Middle frontal gyrus (tissue), 1 donor: ENCODE data around the gene SCD.
"Not testable (repeated sequence)": the region's sequence is repeated elsewhere in the genome, so short reads cannot be mapped to it uniquely, and the experiment has no call there.

Experiments used
- DNase-seq: peaks from one replicate; pipeline ENCODE4 v3.0.0-alpha.2; 2015; ENCODE audit warnings: low spot score; ENCODE audit errors: extremely low spot score

SCD gene

DNA sequence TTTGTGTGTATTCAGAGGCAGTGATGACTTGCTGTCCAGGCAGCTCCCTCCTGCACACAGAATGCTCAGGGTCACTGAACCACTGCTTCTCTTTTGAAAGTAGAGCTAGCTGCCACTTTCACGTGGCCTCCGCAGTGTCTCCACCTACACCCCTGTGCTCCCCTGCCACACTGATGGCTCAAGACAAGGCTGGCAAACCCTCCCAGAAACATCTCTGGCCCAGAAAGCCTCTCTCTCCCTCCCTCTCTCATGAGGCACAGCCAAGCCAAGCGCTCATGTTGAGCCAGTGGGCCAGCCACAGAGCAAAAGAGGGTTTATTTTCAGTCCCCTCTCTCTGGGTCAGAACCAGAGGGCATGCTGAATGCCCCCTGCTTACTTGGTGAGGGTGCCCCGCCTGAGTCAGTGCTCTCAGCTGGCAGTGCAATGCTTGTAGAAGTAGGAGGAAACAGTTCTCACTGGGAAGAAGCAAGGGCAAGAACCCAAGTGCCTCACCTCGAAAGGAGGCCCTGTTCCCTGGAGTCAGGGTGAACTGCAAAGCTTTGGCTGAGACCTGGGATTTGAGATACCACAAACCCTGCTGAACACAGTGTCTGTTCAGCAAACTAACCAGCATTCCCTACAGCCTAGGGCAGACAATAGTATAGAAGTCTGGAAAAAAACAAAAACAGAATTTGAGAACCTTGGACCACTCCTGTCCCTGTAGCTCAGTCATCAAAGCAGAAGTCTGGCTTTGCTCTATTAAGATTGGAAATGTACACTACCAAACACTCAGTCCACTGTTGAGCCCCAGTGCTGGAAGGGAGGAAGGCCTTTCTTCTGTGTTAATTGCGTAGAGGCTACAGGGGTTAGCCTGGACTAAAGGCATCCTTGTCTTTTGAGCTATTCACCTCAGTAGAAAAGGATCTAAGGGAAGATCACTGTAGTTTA lies 15.8 kb downstream of the SCD start:
- no peak for DNase-seq

DNA sequence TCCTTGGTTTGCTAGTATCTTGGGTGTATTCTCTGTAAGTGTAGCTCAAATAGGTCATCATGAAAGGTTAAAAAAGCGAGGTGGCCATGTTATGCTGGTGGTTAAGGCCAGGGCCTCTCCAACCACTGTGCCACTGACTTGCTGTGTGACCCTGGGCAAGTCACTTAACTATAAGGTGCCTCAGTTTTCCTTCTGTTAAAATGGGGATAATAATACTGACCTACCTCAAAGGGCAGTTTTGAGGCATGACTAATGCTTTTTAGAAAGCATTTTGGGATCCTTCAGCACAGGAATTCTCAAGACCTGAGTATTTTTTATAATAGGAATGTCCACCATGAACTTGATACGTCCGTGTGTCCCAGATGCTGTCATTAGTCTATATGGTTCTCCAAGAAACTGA lies 17.1 kb downstream of the SCD start:
- no peak for DNase-seq

DNA sequence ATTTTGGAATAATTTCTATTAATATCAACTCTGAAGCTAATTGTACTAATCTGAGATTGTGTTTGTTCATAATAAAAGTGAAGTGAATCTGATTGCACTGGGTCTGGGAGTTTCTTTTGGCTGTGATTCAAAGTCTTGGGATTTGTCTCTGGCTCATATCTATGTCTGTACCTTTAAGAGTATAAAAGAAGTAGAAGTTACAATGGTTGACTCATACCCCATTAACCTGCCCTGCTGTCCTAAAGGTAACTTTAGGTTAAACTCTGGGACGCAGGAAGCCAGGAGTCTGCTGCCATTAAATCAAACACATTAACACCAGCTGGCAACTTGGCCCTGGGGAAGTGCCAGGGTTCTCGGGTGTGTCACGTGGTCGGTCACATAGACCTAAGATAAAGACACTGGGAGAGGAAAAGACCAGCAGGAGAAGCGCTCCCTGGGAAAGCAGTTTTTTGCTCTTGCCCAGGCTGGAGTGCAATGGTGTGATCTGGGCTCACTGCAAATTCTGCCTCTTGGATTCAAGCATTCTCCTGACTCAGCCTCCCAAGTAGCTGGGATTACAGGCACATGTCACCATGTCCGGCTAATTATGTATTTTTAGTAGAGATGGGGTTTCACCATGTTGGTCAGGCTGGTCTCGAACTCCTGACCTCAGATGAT lies 17.8 kb downstream of the SCD start:
- no peak for DNase-seq

DNA sequence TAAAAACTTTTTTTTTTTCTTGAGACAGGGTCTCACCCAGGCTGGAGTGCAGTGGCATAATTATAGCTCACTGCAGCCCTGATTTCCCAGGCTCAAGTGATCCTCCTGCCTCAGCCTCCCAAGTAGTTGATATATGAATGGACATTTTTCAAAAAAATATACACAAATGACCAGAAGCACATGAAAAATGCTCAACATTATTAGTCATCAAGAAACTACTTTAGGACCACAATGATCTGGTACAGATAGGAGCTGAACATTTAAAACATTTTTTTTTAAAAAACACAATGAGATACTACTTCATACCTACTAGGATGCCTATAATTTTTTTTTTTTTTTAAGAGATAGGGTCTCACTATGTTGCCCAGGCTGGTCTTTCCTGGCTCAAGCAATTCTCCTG lies 21.7 kb downstream of the SCD start:
- no peak for DNase-seq

DNA sequence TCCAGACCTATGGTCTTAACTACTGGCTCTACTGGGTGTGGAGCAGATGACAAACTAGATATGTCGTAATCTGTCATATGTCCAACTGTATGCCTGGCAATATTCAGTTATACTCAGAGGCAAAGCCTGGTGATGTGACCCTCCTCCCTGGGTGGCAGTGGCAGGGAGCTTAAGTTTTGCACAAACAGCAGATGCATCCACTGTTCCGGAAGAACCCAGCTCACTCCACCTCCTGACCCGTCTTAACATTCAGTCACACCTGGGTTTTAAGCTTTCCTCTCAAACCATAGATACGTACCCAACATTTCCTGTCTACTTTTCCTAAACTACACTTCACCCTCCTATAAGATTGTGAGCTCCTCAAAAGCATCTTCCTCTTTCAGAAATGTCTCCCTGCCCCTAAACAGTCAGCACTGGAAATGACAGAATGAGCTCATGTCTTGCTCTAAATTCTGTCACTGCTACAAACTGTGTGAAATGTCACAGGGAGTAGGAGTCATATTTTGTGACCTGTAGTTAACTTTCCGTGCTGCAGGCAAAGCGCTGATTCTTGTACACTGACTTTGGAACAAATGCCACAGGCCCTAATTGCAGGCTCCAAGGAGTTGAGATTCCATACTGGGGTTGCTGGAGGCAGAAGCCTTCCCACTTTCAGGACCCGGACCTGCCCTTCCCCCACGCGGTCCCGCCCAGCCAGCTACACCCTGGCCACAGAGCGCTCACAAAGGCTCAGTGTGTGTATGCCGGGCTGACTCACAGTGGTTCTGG lies 23.9 kb downstream of the SCD start:
- peak; percentile 54 for DNase-seq

DNA sequence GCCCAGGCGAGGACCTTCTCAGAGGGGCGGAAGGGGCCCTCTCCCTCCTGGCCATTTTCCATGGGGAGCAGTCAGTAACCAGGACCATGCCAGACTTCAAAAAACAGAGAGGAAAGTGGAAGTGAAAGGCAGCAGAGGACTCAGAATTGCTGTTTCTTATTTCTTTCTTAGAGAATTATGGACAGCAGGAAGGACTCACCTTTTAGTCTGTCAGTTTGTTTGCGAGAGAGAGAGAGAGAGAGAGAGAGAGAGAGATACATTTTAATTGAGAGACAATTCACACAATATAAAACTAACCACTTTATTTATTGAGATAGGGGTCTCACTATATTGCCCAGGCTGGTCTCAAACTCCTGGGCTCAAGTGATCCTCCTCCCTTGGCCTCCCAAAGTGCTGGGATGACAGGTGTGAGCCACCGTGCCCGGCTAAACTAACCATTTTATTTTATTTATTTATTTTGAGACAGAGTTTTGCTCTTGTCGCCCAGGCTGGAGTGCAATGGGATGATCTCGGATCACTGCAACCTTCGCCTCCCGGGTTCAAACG lies 24.5 kb downstream of the SCD start:
- DNase-seq = no peak

DNA sequence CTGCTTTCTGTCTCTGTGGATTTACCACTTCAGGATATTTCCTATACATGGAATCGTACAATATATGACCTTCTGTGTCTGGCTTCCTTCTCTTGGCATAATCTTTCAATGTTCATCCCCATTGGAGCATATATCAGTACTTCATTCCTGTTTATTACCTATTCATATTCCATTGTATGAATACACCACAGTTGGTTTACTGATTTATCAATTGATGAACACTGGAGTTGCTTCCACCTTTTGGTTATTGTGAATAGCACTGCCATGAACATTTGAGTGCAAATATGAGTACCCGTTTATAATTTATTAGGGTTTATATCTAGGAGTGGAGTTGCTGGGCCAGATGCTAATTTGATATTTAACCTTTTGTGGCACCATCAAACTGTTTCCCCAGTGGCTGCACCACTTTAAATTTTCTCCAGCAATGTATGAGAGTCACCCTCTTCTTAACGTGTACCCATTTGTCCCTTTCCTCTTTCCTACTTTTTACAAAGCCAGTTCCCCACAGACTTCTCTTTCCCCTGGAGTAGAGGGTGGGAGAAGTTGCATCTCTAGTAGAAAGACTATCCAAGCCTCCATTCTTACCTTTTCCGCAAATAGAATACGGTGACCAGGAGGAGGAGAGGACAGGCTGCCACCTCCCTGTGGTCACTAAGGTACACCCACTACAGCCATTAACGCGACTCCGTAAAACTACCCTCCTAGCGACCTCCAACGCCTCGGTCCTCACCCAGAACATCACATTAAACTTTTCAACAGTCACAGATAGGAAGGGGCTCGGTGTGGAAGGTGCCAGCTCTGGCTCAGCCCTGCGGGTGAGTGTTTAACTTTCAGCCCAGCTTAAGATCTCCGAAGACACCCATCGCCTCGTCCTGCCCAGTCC lies 25.6 kb downstream of the SCD start:
- DNase-seq = no peak

DNA sequence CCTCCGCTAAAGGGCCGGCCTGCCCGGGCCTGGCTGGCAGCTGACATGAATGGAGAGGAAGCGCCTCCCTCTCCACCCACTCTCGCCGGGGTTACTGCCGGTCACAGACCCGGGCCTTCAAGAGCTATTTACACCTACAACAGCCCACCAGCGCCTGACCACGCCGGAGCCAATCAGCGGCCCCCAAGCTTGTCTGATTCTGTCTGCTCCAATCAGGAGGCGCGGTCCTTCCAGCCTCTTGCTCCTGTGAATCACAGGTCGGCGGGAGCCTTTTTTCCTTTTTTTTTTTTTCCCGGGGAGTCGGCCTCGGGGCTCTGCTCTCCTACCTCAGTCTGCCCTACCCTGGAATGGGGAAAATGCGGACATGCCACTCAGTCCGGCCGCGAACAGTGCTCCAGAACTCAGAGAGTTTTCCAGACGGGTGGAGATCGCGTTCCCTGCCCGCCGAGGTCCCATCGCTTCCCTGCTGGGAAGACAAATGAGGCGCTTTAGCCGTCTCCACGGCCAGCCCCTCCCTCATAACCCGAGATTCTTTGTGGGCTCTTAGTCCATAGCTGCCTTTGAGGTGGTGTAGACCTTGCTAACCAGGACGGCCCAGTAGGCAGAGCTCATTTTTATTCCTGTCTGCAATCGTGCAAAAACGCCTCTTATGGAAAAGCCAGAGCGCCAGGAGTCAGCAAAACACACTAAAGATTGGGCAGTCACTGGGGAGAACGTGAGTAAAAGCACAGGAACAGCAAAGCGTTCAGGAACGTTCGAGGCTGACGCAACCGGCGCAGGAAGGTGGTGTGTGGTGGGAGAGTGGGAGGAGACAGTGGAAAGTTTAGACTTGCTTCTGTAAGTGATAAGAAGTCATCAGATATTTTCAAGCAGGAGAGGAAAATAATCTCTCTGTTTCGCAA lies 26.5 kb downstream of the SCD start:
- DNase-seq = peak; percentile 95

DNA sequence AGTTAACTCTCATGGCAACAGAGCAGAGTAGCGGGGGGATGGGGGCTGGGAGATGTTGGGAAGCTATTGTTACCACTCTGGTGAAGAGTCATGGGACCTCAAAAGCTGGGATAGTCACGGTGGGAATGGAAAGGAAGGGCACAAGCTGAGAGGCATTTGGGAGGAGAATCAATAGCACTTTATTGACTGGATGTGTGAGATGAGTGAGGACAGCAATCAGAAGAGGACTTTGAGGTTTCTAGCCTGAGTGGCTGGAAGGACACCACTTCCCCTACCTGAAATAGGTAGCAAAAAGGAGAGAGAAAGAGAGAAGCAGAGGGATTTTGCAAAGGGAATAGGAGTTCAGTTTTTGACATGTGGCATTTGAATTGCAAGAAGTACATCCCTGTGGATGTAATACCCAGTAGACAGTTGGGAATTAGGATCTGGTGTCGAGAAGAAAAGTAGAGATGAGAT lies 27.2 kb downstream of the SCD start:
- no peak for DNase-seq

DNA sequence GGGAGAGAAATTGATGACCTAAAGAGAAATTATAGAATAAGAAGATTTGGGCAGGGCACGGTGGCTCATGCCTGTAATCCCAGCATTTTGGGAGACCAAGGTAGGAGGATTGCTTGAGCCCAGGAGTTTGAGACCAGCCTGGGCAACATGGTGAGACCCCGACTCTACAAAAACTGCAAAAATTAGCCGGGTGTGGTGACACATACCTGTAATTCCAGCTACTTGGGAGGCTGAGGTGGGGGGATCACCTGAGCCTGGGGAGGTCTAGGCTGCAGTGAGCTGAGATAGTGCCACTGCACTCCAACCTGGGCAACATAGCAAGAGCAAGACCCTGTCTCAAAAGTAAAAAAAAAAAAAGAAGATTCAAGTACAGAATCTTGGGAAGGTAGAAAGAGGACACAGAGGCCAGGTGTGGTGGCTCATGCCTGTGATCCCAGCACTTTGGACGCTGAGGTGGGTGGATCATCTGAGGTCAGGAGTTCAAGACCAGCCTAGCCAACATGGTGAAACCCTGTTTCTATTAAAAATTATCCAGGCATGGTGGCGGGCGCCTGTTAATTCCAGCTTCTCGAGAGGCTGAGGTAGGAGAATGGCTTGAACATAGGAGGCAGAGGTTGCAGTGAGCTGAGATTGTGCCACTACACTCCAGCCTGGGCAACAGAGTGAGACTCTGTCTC lies 27.8 kb downstream of the SCD start:
- not testable (repeated sequence) for DNase-seq

DNA sequence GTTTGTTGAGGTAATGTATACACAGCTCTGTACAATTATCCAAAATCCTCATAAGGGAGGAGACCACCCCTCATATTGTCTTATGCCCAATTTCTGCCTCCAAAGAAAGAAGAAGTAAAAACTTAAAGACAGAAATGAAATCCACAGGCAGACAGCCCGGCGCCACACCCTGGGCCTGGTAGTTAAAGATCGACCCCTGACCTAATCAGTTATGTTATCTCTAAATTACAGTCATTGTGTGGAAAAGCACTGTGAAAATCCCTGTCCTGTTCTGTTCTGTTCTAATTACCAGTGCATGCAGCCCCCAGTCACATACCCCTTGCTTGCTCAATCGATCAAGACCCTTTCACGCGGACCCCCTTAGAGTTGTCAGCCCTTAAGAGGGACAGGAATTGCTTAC lies 29.6 kb downstream of the SCD start:
- not testable (repeated sequence) for DNase-seq

DNA sequence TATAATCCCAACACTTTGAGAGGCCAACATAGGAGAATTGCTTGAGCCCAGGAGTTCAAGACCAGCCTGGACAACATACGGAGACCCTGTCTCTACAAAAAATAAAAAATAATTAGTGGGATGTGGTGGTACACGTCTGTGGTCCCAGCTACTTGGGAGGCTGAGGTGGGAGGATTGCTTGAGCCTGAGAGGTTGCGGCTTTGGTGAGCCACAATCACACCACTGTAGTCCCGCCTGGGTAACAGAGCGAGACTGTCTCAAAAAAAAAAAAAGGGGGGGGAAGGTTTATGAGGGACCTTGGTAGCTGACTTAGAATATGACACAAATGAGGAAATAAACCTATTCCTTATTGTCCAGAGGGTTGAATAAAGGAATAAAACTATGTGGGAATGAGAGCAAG lies 30.8 kb downstream of the SCD start:
- DNase-seq = no peak

DNA sequence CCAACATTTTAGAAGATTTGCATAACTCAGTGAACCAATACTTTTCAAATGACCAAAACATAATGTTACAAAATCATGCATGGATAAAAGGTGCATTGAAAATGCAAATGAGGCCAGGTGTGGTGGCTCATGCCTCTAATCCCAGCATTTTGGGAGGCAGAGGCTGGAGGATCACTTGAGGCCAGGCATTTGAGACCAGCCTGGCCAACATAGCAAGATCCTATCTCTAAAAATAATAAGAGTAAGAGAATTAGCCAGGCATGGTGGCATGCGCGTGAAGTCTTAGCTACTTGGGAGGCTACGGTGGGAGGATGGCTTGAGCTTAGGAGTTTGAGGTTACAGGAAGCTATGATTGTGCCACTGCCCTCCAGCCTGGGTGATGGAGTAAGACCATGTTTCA lies 33.4 kb downstream of the SCD start:
- DNase-seq = no peak

DNA sequence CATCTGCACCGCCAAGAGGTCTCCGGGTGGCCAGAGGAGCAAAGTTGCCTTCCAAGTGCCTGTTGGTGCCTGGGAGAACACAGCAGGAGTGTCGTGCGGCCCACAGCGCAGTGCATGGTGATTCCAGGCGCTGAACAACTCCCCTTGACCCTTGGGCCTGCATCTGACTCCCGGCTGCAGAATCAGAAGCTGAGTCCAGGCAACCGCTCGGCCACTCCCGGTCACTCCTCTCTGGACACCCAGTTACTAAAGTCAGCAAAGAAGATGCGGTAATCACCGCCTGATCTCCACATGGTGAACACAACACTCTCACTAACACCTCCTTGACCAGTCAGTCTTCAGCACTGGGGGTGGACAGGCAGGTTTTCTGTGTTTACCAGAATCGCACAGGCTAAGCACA lies 35.5 kb downstream of the SCD start:
- DNase-seq = no peak

DNA sequence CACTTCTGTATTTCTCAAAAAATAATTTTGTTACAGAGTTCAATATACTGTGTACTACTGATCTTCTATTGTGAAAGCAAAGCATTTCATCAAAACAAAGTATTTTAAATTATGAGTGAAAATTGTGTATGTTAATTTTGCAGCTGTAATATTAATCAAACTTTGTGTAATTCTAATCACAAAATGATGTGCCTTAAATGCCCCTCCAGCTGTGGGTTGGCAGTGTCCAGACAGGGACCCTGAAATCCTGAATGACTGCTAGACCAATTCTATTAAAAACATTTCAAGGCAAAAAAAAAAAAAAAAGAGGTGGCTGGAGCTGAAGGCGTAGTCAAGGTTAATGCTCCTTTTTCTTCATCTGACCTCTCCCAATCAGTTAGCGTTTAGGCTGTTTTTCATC lies 36.2 kb downstream of the SCD start:
- DNase-seq = no peak

DNA sequence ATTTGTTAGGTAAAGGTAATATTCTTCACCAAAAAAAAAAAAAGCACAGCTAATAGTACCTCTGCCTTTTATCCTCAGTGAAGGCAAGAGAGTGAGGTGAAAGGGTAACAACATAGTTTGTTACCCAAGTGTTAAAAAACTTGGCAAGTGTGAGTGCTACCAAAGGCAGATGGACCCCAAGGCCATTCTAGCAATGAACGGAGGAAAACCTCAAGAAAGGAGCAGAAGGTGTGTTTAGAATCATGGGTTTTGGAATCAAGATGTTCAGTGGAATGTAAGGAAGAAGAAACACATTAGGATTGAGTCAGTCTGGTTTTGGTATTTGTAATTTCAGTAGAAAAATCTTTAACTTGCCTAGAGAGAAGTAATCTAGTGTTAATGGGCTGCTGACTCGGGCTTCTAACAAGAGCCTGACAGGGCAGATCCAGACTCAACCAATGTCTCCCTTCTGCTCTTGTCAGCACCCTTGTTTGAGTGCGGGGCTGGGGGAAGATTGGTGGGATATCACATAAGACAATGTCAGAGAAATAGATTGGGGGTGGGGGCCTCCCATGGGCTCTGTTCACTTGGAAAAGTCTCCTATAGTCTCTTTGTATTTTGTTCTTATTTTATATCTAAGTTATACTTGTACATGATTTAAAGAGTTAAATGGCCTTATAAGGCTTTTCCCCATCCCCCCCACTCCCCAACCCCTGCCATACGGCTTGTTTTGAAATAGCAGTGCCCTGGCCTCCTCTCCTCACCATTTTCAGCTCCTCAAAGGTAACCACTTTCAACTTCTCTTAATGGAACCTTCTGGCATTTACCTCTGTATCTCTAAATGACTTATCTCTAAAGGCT lies 44.4 kb downstream of the SCD start:
- no peak for DNase-seq

DNA sequence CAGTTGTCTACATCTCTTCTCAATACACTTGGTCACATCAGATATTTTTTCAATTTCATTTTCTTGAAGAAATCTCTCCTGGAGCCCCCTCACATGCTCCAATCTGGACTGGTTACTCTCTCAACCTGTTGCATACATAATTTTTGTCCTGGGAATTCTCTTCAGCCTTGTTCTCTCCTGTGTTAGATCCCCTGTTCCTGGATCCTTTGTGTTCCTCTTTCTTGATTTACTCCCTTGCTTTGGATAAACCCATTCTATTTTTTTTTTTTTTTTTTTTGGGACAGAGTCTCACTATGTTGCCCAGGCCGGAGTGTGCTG lies 45.6 kb downstream of the SCD start:
- DNase-seq = no peak

DNA sequence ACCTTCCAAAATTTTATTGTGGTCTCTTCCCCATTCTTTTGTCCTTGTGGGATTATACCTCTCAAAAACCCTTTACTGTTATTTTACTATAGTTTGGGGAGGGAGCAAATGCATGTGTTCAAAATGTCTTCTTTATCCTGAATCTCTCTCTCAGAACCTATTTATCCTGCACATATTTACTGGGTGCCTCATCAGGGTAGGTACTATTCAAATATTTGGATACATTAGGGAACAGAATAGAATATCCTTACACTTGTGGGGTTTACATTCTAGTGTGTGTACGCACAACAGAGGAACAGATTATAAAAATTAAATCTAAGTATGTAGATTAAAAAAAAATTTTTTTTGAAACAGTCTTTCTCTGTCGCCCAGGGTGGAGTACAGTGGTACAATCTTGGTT lies 48.6 kb downstream of the SCD start:
- DNase-seq = no peak
